IMR-90 (cell line): ENCODE measurements around the gene PSMD8.

ENCODE experiments used
- CTCF ChIP-seq: conservative IDR thresholded peaks from 2 replicates; pipeline ENCODE4 v1.5.1; 2012; ENCODE audit warnings: mild to moderate bottlenecking, low read depth, low read length, improper control_type of control experiment
- FOS ChIP-seq: fragments of 150-350 bp; IDR thresholded peaks from 2 replicates; pipeline ENCODE4 v1.6.1; 2016; ENCODE audit warnings: low read depth, low read length

GRCh38 chr19:38371081-38371480 lies 3.3 kb upstream of the PSMD8 start:
- TF ChIP-seq FOS (no peak), CTCF (no peak)
